Suprapubic skin (tissue), 4 donors: ENCODE data around the gene PAF1.

Source experiments
- POLR2A ChIP-seq, 2 donors: fragments of 450-650 bp; IDR thresholded peaks; one replicate each; pipeline ENCODE4 v1.6.1; 2017; ENCODE audit warnings: antibody characterized with exemption in 2 of 2, mild to moderate bottlenecking in 2 of 2, moderate library complexity in 2 of 2
- POLR2AphosphoS5 ChIP-seq, 3 donors: sonication (generic); formaldehyde crosslinking; IDR thresholded peaks; one replicate each; pipeline ENCODE4 v1.6.1; 2017; ENCODE audit warnings: antibody characterized with exemption in 3 of 3
- TF ChIP-seq, protein P1 (sequence below), 2 donors: fragments of 200-600 bp in 1 of 2; fragments of 450-650 bp in 1 of 2; sonication (generic) in 1 of 2; IDR thresholded peaks; one replicate each; pipeline ENCODE4 v1.5.1; 2016 to 2019; ENCODE audit warnings: antibody characterized with exemption in 2 of 2, mild to moderate bottlenecking in 1 of 2, moderate library complexity in 1 of 2

DNA sequence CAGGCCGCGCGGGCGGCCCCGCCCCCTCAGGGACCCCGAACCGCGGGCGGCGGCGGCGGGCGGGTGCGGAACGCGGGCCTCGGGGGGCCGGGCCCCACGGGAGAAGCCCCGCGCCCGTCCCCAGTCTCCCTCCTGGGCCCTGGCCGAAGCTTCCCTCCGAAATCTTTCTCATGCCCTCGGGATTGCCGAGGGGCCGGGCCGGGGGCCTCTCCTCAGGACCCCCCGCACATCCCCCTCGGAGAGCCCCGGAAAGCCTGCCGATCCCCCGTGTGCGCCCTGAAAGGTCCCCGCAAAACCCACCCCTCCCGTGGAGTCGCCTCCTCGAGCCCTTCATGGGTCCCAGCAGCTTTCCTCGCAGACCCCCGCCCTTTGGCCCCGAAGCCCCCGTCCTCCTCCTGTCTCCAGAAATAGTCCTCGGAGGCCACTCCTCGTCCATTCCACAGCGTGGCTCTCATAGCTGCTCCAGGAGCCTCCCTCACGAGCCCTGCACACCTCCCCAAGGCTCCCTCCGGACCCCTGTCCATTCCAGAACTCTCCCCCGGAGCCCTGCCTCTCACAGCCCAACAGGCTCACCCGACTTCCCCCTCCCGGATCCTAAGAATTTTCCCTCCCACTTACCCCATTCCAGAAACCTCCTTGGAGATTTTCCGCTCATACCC is 48.1 kb downstream of the PAF1 start:
- TF ChIP-seq POLR2A (IDR thresholded peaks at IDR 0.05) (peak in 1 of 2 donors; percentile 18), POLR2AphosphoS5 (IDR thresholded peaks at IDR 0.05) (no peak)
- TF ChIP-seq, protein P1, sequence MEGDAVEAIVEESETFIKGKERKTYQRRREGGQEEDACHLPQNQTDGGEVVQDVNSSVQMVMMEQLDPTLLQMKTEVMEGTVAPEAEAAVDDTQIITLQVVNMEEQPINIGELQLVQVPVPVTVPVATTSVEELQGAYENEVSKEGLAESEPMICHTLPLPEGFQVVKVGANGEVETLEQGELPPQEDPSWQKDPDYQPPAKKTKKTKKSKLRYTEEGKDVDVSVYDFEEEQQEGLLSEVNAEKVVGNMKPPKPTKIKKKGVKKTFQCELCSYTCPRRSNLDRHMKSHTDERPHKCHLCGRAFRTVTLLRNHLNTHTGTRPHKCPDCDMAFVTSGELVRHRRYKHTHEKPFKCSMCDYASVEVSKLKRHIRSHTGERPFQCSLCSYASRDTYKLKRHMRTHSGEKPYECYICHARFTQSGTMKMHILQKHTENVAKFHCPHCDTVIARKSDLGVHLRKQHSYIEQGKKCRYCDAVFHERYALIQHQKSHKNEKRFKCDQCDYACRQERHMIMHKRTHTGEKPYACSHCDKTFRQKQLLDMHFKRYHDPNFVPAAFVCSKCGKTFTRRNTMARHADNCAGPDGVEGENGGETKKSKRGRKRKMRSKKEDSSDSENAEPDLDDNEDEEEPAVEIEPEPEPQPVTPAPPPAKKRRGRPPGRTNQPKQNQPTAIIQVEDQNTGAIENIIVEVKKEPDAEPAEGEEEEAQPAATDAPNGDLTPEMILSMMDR (IDR thresholded peaks at IDR 0.05): no peak
